Fibroblast of mammary gland (primary cell): ENCODE measurements around the gene AP4E1.
A peak's percentile ranks its signal among the peaks of the same experiment; 100 is the strongest.
"Not testable (repeated sequence)": the region's sequence is repeated elsewhere in the genome, so short reads cannot be mapped to it uniquely, and the experiment has no call there.

Experiments used
- DNase-seq: peaks from one replicate; pipeline ENCODE4 v3.0.0-alpha.2; 2010; ENCODE audit warnings: low read depth
- H3K4me3 ChIP-seq: 2 replicates; pipeline ENCODE4 v1.5.1; 2011; ENCODE audit warnings: low read depth, mild to moderate bottlenecking, low read length, moderate library complexity; ENCODE audit not compliant: control insufficient read depth
- CTCF ChIP-seq: conservative IDR thresholded peaks from 2 replicates; pipeline ENCODE4 v1.5.1; 2011; ENCODE audit warnings: low read depth, low read length, inconsistent platforms; ENCODE audit not compliant: control insufficient read depth, insufficient read depth

AP4E1 gene

DNA sequence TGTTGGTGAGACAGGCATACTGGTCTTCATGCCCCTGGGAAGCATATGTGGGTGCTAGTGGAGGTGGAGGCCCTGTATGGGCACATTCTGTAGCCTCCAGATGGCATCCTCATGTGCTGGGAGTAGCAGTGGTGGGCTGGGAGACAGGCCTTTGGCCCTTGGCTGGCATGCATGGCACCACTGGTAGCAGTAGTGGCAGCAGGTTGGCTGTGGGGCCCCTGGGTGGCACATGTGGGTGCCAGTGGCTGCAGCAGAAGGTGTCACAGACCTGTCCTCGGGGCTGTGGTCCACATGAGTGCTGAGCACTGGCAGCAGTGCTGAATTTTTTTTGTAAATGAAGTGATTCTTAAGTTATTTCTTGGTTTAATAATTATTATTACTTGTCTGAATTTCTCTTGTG, 115.0 kb downstream of the AP4E1 start:
- DNase-seq = no peak
- TF ChIP-seq CTCF = no peak
- no peak overlapping the region for H3K4me3 ChIP-seq

GRCh38 chr15:51024735-51025453, 116.4 kb downstream of the AP4E1 start:
- no peak for TF ChIP-seq CTCF
- peak; percentile 45 for DNase-seq
- no peak overlapping the region for H3K4me3 ChIP-seq

- DNase-seq = no peak
- H3K4me3 ChIP-seq = no peak overlapping the region
- TF ChIP-seq CTCF = no peak
Measured at GRCh38 chr15:51025454-51025846, 117.0 kb downstream of the AP4E1 start.

DNA sequence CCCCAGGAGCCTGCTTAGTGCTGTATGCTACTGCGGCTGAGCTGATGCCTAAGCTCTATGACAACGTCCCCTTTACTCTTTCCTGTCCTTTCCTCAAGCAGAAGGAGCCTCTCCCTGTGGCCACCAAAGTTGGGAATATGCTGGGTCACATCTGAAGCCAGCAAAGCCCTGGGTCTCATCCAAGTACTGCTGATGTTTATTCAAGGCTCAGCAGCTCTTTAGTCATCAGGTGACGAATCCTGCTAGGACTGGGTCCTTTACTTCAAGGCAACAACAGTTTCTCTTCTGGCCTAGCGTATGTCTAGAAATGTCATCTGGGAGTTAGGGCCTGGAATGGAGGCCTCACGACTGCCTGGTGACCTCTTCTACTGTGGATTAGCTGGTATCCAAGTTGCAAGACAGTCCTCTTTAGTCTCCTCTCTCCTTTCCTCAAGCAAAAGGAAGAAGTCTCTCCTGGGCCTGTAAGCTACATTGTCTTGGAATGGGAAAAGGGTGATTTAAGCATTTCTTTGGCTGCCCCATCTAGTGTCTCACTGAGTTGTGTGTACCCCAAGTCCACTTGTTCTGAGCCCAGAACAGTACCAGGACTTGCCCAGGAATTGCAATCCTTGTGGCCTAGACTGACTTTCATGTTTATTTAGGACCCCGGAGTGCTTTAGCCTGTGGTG, 122.3 kb downstream of the AP4E1 start:
- no peak overlapping the region for H3K4me3 ChIP-seq
- DNase-seq = peak; percentile 89
- TF ChIP-seq CTCF = no peak

DNA sequence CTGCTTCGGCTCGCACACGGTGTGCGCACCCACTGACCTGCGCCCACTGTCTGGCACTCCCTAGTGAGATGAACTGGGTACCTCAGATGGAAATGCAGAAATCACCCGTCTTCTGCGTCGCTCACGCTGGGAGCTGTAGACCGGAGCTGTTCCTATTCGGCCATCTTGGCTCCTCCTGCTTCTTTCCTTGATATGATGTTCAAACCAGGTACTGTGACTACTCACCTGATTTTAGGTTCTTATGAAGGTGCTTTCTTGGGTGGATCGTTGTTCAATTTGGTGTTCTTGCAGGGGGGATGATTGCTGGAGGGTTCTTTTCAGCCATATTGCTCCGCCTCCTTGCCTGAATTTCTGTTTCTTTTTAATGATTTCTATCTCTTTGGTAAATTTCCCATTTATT, 129.0 kb downstream of the AP4E1 start:
- not testable (repeated sequence) for H3K4me3 ChIP-seq, DNase-seq

- no peak for DNase-seq
- no peak overlapping the region for H3K4me3 ChIP-seq
- TF ChIP-seq CTCF = no peak
Measured at GRCh38 chr15:51038162-51038973, 129.9 kb downstream of the AP4E1 start.

GRCh38 chr15:51038974-51039319, 130.5 kb downstream of the AP4E1 start:
- H3K4me3 ChIP-seq = no peak overlapping the region
- no peak for TF ChIP-seq CTCF
- no peak for DNase-seq
